ENCODE data around the gene POPDC2.

DNA sequence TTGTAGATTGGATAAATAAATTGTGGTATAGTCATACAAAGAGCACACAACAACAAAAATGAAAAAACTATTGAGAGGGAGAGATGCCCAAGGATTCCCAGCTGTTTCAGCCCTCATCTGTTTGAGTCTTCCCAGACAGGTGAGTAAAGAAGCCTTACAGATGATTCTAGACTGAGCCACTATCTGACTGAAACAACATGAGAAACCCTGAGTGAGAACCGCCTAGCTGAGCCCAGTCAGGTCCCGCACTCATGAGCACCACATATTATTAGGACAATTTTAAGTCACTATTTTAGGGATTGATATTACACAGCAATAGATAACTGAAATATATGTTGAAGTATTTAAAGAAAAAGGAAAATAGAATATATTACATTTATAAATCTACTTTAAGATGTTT is 19.0 kb downstream of the POPDC2 start:
- no peak for TF ChIP-seq POLR2A (IDR thresholded peaks at IDR 0.05)
- TF ChIP-seq, protein P1, sequence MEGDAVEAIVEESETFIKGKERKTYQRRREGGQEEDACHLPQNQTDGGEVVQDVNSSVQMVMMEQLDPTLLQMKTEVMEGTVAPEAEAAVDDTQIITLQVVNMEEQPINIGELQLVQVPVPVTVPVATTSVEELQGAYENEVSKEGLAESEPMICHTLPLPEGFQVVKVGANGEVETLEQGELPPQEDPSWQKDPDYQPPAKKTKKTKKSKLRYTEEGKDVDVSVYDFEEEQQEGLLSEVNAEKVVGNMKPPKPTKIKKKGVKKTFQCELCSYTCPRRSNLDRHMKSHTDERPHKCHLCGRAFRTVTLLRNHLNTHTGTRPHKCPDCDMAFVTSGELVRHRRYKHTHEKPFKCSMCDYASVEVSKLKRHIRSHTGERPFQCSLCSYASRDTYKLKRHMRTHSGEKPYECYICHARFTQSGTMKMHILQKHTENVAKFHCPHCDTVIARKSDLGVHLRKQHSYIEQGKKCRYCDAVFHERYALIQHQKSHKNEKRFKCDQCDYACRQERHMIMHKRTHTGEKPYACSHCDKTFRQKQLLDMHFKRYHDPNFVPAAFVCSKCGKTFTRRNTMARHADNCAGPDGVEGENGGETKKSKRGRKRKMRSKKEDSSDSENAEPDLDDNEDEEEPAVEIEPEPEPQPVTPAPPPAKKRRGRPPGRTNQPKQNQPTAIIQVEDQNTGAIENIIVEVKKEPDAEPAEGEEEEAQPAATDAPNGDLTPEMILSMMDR (IDR thresholded peaks at IDR 0.05) = no peak

Data from body of pancreas (tissue), 4 donors.